Measurements from ENCODE around the gene KLRD1.

Gene KLRD1

GRCh38 chr12:10361084-10361483 is 53.4 kb downstream of the KLRD1 start:
- no peak for DNase-seq (ENCODE audit: low spot score)
- TF ChIP-seq CTCF (IDR thresholded peaks at IDR 0.05), result no peak
- peak overlapping the region; percentile 5 for H3K4me3 ChIP-seq

DNA sequence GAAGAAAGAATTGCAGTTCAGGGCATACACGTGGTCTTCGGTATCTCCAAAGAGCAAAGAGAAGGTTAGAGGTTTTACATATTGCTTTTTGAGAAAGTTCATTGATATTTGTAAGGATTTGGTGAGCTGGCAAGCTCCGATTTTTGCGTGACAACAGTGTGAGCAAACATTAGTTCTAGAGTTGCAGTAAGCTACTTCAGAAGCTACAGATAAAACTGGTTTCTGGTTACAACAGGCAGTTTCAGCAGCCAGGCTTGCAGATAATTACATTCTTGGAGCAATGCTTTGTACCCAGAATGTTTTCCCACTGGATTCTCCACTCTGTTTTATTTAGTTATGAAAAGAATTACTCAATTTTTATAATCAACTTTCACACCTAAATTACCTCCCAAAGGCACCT is 54.0 kb downstream of the KLRD1 start:
- Histone ChIP-seq H3K4me3 (peak overlapping the region; percentile 5), H3K27ac (peak overlapping the region in 1 of 2 donors; percentile 13)
- TF ChIP-seq CTCF (IDR thresholded peaks at IDR 0.05), result no peak
- DNase-seq (ENCODE audit: low spot score), result no peak

More at GRCh38 chr12:10361084-10361483, 53.4 kb downstream of the KLRD1 start:
- peak overlapping the region in 1 of 2 donors; percentile 13 for H3K27ac ChIP-seq

DNA sequence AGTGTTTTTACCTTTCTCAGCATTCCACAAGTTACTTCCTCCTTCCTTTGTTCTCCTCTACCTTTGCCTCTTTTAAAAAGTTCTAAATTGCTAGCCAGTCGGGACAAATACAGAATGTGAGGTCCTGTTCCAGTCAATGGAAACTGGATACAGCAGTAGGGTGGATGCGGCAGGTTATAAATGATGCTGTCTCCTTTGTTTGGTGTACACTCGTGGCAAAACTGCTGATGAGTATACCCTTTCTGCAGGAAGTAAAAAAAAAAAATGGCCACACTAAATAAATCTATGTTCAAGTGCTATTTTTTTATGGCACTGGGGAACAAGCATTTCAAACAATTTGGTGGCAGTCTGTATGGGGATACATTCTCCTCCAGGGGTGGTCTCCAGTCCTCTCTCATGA is 54.7 kb downstream of the KLRD1 start:
- DNase-seq (ENCODE audit: low spot score), result no peak
- no peak for TF ChIP-seq CTCF (IDR thresholded peaks at IDR 0.05)
- Histone ChIP-seq H3K27ac (no peak overlapping the region), H3K4me3 (no peak overlapping the region)

DNA sequence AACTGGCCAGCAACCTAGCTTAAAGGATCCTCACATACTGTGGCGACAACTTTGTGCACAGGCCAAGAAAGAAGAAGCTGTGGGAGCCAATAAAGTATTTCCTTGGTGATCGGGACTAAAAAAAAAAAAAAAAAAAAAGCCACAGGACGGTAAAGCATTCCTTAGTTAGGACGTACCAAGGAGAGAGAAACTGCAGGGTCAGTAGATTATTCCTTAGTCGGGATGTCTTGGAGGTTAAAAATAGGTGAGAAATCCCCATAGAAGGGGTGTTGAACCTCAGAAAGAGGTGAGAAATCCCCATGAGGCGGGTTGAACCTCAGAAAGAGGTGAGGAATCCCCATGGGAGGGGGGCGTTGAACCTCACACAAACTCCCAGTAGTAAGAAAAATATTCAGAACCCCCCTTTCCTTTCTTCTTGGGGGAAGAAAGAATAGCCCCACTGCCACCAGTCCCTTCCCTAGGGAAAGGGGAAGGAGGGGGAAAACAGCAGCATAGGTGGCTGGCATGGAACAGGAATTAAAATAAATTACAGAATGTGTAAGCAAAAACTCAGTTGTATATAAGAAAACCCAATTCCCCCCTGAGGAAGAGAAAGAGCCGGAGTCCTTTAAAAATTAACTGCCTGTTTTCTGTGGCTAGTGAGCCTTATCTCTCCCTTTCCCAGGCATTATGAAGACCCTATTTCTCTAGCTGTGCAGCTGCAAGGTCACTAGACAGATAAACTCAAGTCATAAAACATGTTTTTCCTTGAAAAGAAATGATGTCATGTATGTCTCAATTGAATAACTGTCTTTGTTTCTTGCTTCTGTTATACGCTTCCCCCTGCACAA is 55.4 kb downstream of the KLRD1 start:
- no peak for TF ChIP-seq CTCF (IDR thresholded peaks at IDR 0.05)
- Histone ChIP-seq H3K4me3 (peak overlapping the region; percentile 85), H3K27ac (peak overlapping the region; percentile 6 to 95)
- no peak for DNase-seq (ENCODE audit: low spot score)

DNA sequence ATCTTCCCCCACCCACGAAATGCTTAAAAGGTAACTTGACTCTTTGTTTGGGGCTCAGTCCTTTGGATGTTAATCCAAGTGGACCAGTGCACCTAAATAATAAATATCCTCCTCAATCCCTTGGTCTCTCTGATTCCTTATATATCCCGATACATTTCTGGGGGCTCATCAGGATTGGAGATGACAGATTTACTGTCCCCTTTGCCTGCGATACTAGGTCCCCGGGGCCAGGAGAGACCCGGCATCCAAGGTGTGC is 55.9 kb downstream of the KLRD1 start:
- Histone ChIP-seq H3K27ac (peak overlapping the region; percentile 85 to 95), H3K4me3 (peak overlapping the region; percentile 85)
- no peak for TF ChIP-seq CTCF (IDR thresholded peaks at IDR 0.05)
- no peak for DNase-seq (ENCODE audit: low spot score)

GRCh38 chr12:10363914-10364814 is 56.5 kb downstream of the KLRD1 start:
- DNase-seq (ENCODE audit: low spot score), result no peak
- Histone ChIP-seq H3K27ac (peak overlapping the region; percentile 85 to 95), H3K4me3 (peak overlapping the region; percentile 85)
- no peak for TF ChIP-seq CTCF (IDR thresholded peaks at IDR 0.05)
